ENCODE results near the gene CCL4. TPM values are rescaled to one million over a fixed set of nuclear protein-coding genes. Genes with fewer than 3 reads are reported as not detected.
"Not testable (repeated sequence)": the region's sequence is repeated elsewhere in the genome, so short reads cannot be mapped to it uniquely, and the experiment has no call there.

The CCL4 gene
- total RNA-seq, 2 donors from 2014 or later: 26.1 to 73.9 TPM

DNA sequence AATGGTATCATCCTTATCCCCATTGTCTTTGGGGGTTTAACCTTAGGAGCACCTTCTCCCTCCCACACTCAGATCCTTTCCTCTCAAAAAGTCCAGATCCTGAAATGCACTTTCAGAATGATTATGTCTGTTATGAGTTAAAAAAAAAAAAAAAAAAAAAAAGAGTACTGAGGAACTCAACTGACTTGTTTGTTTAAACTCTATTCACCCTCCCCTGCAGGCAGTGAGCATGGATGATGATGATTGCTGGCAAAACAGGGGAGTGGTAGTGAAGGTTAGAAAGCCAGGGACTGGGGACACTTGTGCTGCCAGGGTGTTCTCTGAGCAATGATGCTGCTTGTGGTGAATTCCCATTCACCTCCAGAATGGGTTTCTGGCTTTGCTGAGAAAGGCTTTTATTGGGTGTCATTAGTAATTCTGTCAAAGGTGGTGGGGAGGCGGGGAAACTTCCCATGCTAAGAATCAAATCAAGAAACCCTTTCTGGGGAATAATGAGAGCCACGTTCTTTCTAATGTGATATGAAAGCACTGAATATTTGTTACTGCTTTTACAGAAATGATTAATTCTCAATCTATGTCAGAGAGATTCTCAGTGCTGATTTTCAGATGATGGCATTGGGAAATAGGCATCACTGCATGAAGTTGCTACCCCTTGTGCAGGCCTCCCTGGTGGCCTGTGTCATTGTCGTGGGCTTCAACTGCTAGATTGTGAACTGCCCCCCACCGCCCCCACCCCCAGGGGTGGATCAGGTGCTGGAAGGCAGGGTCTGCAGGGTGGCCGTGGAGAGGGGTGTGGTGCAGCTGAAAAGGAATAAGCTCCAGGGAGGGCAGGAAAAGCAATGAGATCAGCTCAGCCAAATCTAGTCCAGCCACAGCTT lies 14.1 kb downstream of the CCL4 start:
- H3K9me3 Mint-ChIP-seq: no peaks in the 10 kb centered on the region
- no peaks in the 10 kb centered on the region for H3K36me3 Mint-ChIP-seq (ENCODE audit: low read depth)
- peak overlapping the region; percentile 44 for H3K4me3 Mint-ChIP-seq
- peak; percentile 91 for ATAC-seq (replicated peaks)
- H3K4me1 Mint-ChIP-seq: peaks cover 5% of the 10 kb centered on the region
- H3K27ac Mint-ChIP-seq: peak overlapping the region; percentile 78
- H3K27me3 Mint-ChIP-seq: peaks cover 19% of the 10 kb centered on the region

DNA sequence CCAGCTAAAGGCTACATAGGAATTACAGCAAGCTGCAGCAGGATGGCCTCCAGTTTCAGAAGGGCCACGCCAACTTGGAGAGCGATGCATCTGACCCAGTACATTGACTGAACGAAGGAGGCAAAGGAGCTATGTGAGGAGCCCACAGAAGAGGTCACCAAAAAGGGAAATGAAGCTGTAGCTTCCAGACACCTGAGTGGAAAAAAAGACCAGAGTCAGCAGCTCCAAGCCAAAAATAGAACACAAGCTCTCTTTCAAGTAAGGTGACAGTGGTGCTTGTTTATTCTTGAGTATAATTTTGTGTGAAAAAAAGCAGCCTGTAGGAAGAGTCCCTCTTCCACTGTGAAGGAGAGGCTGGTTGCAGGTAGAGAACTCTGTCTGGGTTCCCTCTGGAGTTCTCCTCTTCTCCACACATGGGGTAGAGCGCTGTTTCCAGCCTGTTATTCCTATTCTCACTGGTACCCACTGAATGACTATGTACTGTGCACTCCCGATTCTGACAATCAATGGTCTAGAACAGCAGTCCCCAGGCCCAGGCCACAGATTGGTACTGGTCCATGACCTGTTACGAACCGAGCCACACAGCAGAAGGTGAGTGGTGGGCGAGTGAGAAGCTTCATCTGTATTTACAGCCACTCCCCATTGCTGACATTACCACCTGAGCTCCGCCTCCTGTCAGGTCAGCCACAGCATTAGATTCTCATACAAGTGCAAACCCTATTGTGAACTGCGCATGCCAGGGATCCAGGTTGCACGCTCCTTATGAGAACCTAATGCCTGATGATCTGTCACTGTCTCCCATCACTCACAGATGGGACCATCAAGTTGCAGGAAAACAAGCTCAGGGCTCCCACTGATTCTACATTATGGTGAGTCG lies 15.1 kb downstream of the CCL4 start:
- H3K36me3 Mint-ChIP-seq (ENCODE audit: low read depth): no peaks in the 10 kb centered on the region
- no peak for ATAC-seq (replicated peaks)

DNA sequence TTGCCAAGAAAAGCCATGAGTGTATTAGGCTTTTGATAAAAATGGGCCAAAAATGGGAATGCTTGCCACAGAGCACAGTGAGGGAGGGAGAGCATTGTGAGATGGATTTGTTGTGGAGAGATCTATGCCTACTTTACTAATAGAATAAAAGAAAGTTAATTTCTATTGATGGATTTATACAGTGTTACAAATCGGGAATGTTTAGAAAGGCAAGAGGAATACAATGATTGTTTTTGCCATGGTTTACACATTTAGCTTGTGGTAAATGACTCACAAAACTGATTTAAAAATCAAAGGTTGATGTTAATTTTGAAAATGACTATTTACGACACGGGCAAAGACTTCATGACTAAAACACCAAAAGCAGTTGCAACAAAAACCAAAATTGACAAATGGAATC lies 16.6 kb downstream of the CCL4 start:
- H3K4me1 Mint-ChIP-seq: peaks cover 5% of the 10 kb centered on the region
- H3K9me3 Mint-ChIP-seq: no peaks in the 10 kb centered on the region
- no peaks in the 10 kb centered on the region for H3K36me3 Mint-ChIP-seq (ENCODE audit: low read depth)
- no peak overlapping the region for H3K4me3 Mint-ChIP-seq
- H3K27ac Mint-ChIP-seq: no peak overlapping the region
- no peak for ATAC-seq (replicated peaks)
- H3K27me3 Mint-ChIP-seq: peaks cover 19% of the 10 kb centered on the region

More for the DNA sequence above, 15.1 kb downstream of the CCL4 start:
- Mint-ChIP-seq H3K27ac (peak overlapping the region; percentile 78), H3K4me1 (peaks cover 5% of the 10 kb centered on the region), H3K27me3 (peaks cover 22% of the 10 kb centered on the region), H3K9me3 (no peaks in the 10 kb centered on the region), H3K4me3 (peak overlapping the region; percentile 44)

DNA sequence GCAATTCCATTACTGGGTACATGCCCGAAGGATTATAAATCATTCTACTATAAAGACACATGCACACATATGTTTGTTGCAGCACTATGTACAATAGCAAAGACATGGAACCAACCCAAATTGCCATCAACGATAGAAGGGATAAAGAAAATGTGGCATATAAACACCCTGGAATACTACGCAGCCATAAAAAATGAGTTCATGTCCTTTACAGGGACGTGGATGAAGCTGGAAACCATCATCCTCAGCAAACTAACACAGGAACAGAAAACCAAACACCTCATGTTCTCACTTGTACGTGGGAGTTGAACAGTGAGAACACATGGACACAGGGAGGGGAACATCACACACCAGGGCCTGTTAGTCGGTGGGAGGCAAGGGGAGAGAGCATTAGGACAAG lies 17.5 kb downstream of the CCL4 start:
- H3K36me3 Mint-ChIP-seq (ENCODE audit: low read depth); ATAC-seq (replicated peaks); H3K27ac Mint-ChIP-seq; H3K9me3 Mint-ChIP-seq; H3K4me3 Mint-ChIP-seq; H3K4me1 Mint-ChIP-seq: not testable (repeated sequence)
- peaks cover 19% of the 10 kb centered on the region for H3K27me3 Mint-ChIP-seq

DNA sequence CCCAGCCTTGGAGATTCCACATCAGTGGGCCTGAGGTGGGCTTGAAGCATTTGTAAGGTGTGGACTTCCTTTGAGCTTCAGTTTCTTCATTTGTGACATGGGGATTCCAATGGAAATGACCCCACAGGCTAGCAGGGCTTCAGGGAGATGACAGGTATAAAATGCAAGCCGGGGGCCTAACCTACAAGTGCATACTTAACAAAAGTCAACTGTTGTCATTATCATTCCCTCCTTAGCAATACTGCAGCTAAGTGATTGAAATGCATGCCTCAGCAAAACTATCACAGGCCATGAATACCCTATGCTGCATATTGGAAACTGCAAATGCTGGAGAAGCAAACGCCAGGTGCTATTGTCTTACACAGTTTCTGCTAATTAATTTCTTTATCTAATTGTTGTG lies 19.8 kb downstream of the CCL4 start:
- no peaks in the 10 kb centered on the region for H3K9me3 Mint-ChIP-seq

DNA sequence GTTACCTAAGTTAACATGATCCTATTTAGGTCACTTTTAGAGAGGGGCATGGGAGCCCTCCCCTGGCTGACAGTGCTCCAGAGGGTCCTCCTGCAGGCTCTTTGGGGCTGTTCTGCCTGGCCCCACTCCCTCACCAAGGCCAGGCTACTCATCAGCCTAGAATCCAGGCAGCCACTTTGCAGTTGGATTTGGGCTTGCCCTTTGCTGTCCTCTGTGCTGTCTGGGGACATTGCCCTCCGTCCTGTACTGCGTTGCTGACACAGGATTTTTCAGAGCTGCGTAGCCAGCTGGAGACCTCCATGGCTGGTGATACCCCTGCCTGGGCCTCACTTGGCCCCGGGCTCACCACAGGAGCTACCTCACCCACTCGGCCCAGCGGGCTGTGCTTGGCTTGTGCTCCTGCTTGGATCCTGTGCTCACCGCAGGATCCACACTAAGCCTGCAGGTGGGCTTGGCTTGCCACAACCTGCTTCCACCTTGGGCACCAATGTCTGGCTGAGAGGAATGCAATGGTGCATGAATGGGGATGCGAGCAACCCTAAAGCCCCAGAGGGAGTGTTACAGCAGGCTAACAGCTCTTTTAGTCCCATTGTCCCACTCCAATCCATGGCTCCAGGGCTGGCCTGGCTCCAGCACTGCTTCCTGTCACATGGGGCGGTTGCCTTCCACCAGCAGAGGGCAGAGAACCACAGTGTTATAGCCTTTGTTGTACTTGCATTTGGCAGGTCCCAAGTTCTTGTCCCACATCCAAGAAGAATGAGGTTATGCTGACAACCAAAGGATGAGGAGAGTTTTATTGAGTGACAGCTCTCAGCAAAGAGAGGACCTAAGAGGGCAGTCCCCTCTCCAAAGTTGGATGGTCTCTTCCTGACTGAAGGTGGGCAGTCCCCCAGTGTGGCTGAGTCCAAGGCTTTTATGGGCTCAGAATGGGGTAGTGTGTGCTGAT lies 21.5 kb downstream of the CCL4 start:
- no peaks in the 10 kb centered on the region for H3K9me3 Mint-ChIP-seq
- peaks cover 36% of the 10 kb centered on the region for H3K27me3 Mint-ChIP-seq
- H3K4me3 Mint-ChIP-seq: no peak overlapping the region
- no peak overlapping the region for H3K27ac Mint-ChIP-seq
- no peaks in the 10 kb centered on the region for H3K36me3 Mint-ChIP-seq (ENCODE audit: low read depth)
- no peak for ATAC-seq (replicated peaks)
- H3K4me1 Mint-ChIP-seq: no peaks in the 10 kb centered on the region

More for the DNA sequence above, 19.8 kb downstream of the CCL4 start:
- Mint-ChIP-seq H3K36me3 (ENCODE audit: low read depth) (no peaks in the 10 kb centered on the region), H3K4me1 (no peaks in the 10 kb centered on the region), H3K27me3 (peaks cover 29% of the 10 kb centered on the region), H3K27ac (no peak overlapping the region), H3K4me3 (no peak overlapping the region)
- no peak for ATAC-seq (replicated peaks)

DNA sequence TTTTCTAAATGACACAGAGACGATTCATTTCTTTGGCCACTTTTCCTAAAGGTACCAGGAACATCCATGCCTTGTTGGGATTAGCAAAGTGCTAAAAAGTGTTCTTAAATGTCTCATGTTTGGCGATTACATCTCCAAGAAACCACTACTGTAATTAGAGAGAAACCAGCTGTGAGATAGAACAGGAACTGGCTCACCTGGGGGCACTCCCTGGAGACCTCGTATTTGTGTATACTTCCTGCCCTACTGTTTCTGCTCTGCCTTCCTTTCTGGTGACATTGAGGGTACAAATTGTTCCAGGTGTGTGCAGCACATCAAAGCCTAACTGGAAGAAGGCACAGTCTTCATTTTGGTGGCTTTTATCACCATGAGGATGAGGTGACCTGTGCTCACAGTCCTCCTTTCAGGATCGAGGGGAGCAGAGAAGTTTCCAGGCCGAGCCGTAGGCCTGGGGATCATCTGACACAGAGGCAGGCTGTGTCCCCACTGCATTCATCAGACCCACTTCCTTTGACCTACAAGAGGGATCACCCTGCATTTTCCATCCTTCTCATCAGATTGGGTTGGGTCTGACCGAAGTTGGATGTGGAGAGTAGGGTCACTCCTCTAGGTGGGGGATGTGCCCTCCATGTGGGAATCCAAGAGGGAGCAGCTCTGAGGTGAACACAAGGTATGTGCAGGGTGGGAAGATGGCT lies 23.7 kb downstream of the CCL4 start:
- Mint-ChIP-seq H3K4me3 (no peak overlapping the region), H3K9me3 (no peaks in the 10 kb centered on the region), H3K36me3 (ENCODE audit: low read depth) (no peaks in the 10 kb centered on the region), H3K27me3 (peaks cover 28% of the 10 kb centered on the region), H3K27ac (no peak overlapping the region), H3K4me1 (no peaks in the 10 kb centered on the region)
- ATAC-seq (replicated peaks): no peak

DNA sequence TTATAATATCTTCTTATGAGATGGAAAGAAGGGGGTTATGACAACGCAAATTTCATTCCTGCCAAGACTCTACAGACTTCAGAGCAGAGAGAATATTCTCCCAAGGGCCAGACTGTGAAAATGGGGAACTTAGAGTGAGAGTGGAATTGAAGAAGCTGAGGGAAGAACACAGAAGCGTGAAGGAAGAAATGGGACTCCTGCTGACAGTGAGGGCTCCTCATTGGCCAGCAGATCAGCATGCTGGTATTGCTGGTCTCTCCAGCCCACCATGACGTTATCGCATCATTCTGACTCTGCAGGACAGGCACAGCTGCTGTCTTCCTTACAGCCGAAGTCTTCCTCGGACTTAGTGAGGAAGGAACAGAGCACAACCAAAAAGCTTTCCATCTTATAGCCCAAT lies 24.3 kb downstream of the CCL4 start:
- H3K4me3 Mint-ChIP-seq: no peak overlapping the region
- H3K9me3 Mint-ChIP-seq: no peaks in the 10 kb centered on the region
- no peak for ATAC-seq (replicated peaks)
- H3K36me3 Mint-ChIP-seq (ENCODE audit: low read depth): no peaks in the 10 kb centered on the region
- no peak overlapping the region for H3K27ac Mint-ChIP-seq
- H3K4me1 Mint-ChIP-seq: no peaks in the 10 kb centered on the region
- peaks cover 28% of the 10 kb centered on the region for H3K27me3 Mint-ChIP-seq

DNA sequence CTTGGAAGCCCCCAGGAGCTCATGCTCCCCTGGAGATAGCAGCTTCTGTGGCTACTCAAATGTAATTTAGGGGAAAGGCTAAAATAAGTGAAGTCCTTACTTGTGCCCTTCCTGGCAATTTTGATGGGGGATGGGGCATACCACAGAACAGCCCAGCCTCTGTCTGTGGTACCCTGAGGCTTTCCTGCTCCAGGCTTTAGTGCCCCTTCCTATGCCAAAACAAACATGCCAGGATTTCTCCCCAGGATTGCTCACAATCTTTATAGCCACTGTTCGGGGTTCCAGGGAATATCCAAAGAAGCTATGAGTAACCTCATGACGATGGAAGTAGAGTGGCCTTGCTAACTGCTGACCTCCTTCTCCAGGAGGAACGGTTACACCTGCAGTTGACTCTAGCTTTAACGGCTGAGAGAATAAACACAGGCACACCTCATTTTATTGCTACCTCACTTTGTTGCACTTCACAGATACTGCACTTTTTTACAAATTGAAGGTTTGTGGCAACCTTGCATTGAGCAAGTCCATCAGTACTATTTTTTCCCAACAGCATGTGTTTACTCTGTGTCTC lies 24.9 kb downstream of the CCL4 start:
- Mint-ChIP-seq H3K9me3 (no peaks in the 10 kb centered on the region), H3K27me3 (peaks cover 30% of the 10 kb centered on the region), H3K27ac (no peak overlapping the region), H3K4me3 (no peak overlapping the region), H3K4me1 (no peaks in the 10 kb centered on the region), H3K36me3 (ENCODE audit: low read depth) (no peaks in the 10 kb centered on the region)
- ATAC-seq (replicated peaks): no peak

DNA sequence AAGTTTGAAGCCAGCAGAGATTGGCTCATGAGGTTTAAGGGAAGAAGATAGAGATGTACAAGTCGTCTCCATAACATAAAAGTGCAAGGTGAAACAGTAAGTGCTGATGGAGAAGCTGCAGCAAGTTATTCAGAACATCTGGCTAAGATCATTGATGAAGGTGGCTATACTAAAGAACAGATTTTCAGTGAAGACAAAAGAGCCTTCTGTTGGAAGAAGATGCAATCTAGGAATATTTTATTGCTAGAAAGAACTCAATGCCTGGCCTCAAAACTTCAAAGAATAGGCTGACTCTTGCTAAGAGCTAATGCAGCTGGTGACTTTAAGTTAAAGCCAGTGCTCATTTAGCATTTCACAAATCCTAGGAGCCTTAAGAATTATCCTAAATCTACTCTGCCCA lies 26.0 kb downstream of the CCL4 start:
- Mint-ChIP-seq H3K4me1 (no peaks in the 10 kb centered on the region), H3K4me3 (no peak overlapping the region), H3K36me3 (ENCODE audit: low read depth) (no peaks in the 10 kb centered on the region), H3K9me3 (no peaks in the 10 kb centered on the region), H3K27ac (no peak overlapping the region), H3K27me3 (peaks cover 35% of the 10 kb centered on the region)
- ATAC-seq (replicated peaks): no peak

DNA sequence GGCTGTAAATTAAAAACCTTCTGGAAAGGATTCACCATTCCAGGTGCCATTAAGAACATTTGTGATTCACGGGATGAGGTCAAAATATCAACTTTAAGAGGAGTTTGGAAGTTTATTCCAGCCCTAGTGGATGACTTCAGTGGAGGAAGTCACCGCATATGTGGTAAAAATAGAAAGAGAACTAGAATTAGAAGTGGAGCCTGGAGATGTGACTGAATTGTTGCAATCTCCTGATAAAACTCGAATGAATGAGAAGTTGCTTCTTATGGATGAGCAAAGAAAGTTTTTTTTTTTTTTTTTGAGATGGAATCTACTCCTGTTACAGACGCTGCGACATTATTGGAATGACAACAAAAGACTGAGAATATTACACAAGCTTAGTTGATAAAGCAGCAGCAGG lies 26.7 kb downstream of the CCL4 start:
- ATAC-seq (replicated peaks): no peak
- H3K4me3 Mint-ChIP-seq: no peak overlapping the region
- H3K4me1 Mint-ChIP-seq: no peaks in the 10 kb centered on the region
- no peaks in the 10 kb centered on the region for H3K36me3 Mint-ChIP-seq (ENCODE audit: low read depth)
- H3K27me3 Mint-ChIP-seq: peaks cover 35% of the 10 kb centered on the region
- no peaks in the 10 kb centered on the region for H3K9me3 Mint-ChIP-seq
- H3K27ac Mint-ChIP-seq: no peak overlapping the region

DNA sequence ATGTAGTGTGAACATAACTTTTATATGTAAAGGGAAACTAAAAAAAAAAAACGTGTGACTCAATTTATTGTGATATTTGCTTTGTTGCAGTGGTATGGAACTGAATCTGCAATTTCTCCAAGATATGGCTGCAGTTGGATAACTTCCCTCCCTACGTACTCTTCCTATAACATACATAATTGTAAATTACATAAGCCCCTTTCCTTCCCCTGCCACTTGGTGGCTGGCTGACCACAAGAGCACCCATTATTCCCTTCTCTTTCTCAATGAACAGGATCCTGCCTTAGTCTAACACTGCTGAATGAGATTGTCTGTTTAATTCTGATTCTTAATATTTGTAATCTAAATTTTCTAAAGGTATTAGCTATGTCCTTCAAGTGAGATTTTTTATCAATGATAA lies 27.8 kb downstream of the CCL4 start:
- H3K9me3 Mint-ChIP-seq: no peaks in the 10 kb centered on the region
- H3K36me3 Mint-ChIP-seq (ENCODE audit: low read depth): no peaks in the 10 kb centered on the region
- no peak overlapping the region for H3K27ac Mint-ChIP-seq

DNA sequence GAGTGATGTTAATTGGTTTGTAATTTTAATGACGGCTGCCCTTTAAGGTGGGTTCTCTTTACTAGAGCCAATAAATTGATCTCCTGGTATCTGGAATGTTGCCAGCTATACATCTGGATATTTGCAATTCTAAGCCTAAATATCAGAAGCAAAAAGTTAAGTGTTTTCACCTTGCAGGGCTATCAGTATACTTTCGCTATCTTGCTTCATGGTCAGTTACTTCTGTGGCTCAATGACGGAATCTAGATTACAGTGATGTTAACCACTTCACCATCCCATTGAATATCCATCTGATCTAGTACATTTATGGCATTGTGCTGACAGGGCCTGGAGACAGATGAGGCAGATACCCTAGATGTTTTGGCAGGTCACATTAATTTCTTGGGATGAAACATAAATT lies 28.3 kb downstream of the CCL4 start:
- H3K27me3 Mint-ChIP-seq: peaks cover 46% of the 10 kb centered on the region
- H3K4me1 Mint-ChIP-seq: no peaks in the 10 kb centered on the region
- ATAC-seq (replicated peaks): no peak
- no peak overlapping the region for H3K27ac Mint-ChIP-seq
- no peaks in the 10 kb centered on the region for H3K36me3 Mint-ChIP-seq (ENCODE audit: low read depth)
- H3K4me3 Mint-ChIP-seq: no peak overlapping the region
- no peaks in the 10 kb centered on the region for H3K9me3 Mint-ChIP-seq

More for the DNA sequence above, 27.8 kb downstream of the CCL4 start:
- H3K4me3 Mint-ChIP-seq: no peak overlapping the region
- peaks cover 44% of the 10 kb centered on the region for H3K27me3 Mint-ChIP-seq
- no peak for ATAC-seq (replicated peaks)
- no peaks in the 10 kb centered on the region for H3K4me1 Mint-ChIP-seq
